ENCODE data around the gene TSC1. TPM values are rescaled to one million over a fixed set of nuclear protein-coding genes. Genes with fewer than 3 reads are reported as not detected.

Gene TSC1
- total RNA-seq, 1 donor from 2014 or later = 64.9 TPM

- H4K20me1 ChIP-seq (ENCODE audit: low read depth) = no peaks in the 10 kb centered on the region
- no peaks in the 10 kb centered on the region for H3K27me3 ChIP-seq
- Mint-ChIP-seq H3K36me3 (no peaks in the 10 kb centered on the region), H3K27ac (no peak overlapping the region), H3K27me3 (ENCODE audit: insufficient read depth, low read depth) (peaks cover 6% of the 10 kb centered on the region), H3K4me3 (no peak overlapping the region), H3K4me1 (no peaks in the 10 kb centered on the region), H3K9me3 (peaks cover 2% of the 10 kb centered on the region)
- H3F3A ChIP-seq (ENCODE audit: low read depth) = no peaks in the 10 kb centered on the region
- no peak for TF ChIP-seq EZH2phosphoT487 (IDR thresholded peaks at IDR 0.05)
- TF ChIP-seq, protein P1, sequence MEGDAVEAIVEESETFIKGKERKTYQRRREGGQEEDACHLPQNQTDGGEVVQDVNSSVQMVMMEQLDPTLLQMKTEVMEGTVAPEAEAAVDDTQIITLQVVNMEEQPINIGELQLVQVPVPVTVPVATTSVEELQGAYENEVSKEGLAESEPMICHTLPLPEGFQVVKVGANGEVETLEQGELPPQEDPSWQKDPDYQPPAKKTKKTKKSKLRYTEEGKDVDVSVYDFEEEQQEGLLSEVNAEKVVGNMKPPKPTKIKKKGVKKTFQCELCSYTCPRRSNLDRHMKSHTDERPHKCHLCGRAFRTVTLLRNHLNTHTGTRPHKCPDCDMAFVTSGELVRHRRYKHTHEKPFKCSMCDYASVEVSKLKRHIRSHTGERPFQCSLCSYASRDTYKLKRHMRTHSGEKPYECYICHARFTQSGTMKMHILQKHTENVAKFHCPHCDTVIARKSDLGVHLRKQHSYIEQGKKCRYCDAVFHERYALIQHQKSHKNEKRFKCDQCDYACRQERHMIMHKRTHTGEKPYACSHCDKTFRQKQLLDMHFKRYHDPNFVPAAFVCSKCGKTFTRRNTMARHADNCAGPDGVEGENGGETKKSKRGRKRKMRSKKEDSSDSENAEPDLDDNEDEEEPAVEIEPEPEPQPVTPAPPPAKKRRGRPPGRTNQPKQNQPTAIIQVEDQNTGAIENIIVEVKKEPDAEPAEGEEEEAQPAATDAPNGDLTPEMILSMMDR (IDR thresholded peaks at IDR 0.05) = no peak
- TF ChIP-seq EZH2 (IDR thresholded peaks at IDR 0.05) = no peak
- H3K4me3 ChIP-seq = no peak overlapping the region
- no peaks in the 10 kb centered on the region for H3K36me3 ChIP-seq
- H2AFZ ChIP-seq (replicated peaks) = no peak overlapping the region
- H3K9ac ChIP-seq = no peak overlapping the region
- H3K4me2 ChIP-seq = no peak overlapping the region
- no peaks in the 10 kb centered on the region for H3K9me3 ChIP-seq (ENCODE audit: low read depth)
- H3K79me2 ChIP-seq (ENCODE audit: low read depth) = no peaks in the 10 kb centered on the region
- H3K4me1 ChIP-seq = no peaks in the 10 kb centered on the region
- H3K27ac ChIP-seq = no peak overlapping the region
- DNase-seq (ENCODE audit: low spot score) = no peak
These were observed 44.0 kb upstream of the TSC1 start for GRCh38 chr9:132988244-132989013.

GRCh38 chr9:132986640-132987620 is 42.5 kb upstream of the TSC1 start:
- DNase-seq (ENCODE audit: low spot score) = no peak

GRCh38 chr9:132986114-132986513 is 41.7 kb upstream of the TSC1 start:
- no peak overlapping the region for H3K4me3 Mint-ChIP-seq

More at GRCh38 chr9:132986640-132987620, 42.5 kb upstream of the TSC1 start:
- Mint-ChIP-seq H3K4me1 (no peaks in the 10 kb centered on the region), H3K27ac (no peak overlapping the region), H3K27me3 (ENCODE audit: insufficient read depth, low read depth) (peaks cover 4% of the 10 kb centered on the region), H3K9me3 (peaks cover 2% of the 10 kb centered on the region), H3K36me3 (no peaks in the 10 kb centered on the region), H3K4me3 (no peak overlapping the region)
- no peak overlapping the region for H2AFZ ChIP-seq (replicated peaks)
- H4K20me1 ChIP-seq (ENCODE audit: low read depth) = no peaks in the 10 kb centered on the region
- H3K9me3 ChIP-seq (ENCODE audit: low read depth) = no peaks in the 10 kb centered on the region
- no peaks in the 10 kb centered on the region for H3K79me2 ChIP-seq (ENCODE audit: low read depth)
- no peak overlapping the region for H3K9ac ChIP-seq
- no peaks in the 10 kb centered on the region for H3K36me3 ChIP-seq
- TF ChIP-seq, protein P1 (IDR thresholded peaks at IDR 0.05) = no peak
- TF ChIP-seq EZH2 (IDR thresholded peaks at IDR 0.05) (no peak), EZH2phosphoT487 (IDR thresholded peaks at IDR 0.05) (no peak)
- H3K4me3 ChIP-seq = no peak overlapping the region
- no peaks in the 10 kb centered on the region for H3K4me1 ChIP-seq
- H3K4me2 ChIP-seq = no peak overlapping the region
- H3F3A ChIP-seq (ENCODE audit: low read depth) = no peaks in the 10 kb centered on the region
- no peak overlapping the region for H3K27ac ChIP-seq
- peaks cover 7% of the 10 kb centered on the region for H3K27me3 ChIP-seq

More at GRCh38 chr9:132986114-132986513, 41.7 kb upstream of the TSC1 start:
- H3K27ac ChIP-seq = no peak overlapping the region
- Mint-ChIP-seq H3K4me1 (no peaks in the 10 kb centered on the region), H3K9me3 (peaks cover 2% of the 10 kb centered on the region), H3K27me3 (ENCODE audit: insufficient read depth, low read depth) (peaks cover 7% of the 10 kb centered on the region), H3K36me3 (no peaks in the 10 kb centered on the region), H3K27ac (no peak overlapping the region)
- no peak overlapping the region for H3K4me3 ChIP-seq
- no peaks in the 10 kb centered on the region for H3K79me2 ChIP-seq (ENCODE audit: low read depth)
- no peak for TF ChIP-seq EZH2 (IDR thresholded peaks at IDR 0.05)
- no peak for TF ChIP-seq EZH2phosphoT487 (IDR thresholded peaks at IDR 0.05)
- TF ChIP-seq, protein P1 (IDR thresholded peaks at IDR 0.05) = no peak
- H4K20me1 ChIP-seq (ENCODE audit: low read depth) = no peaks in the 10 kb centered on the region
- H3K9ac ChIP-seq = no peak overlapping the region
- DNase-seq (ENCODE audit: low spot score) = no peak
- no peaks in the 10 kb centered on the region for H3F3A ChIP-seq (ENCODE audit: low read depth)
- no peak overlapping the region for H3K4me2 ChIP-seq
- H3K36me3 ChIP-seq = no peaks in the 10 kb centered on the region
- peaks cover 8% of the 10 kb centered on the region for H3K27me3 ChIP-seq
- H3K4me1 ChIP-seq = no peaks in the 10 kb centered on the region
- H3K9me3 ChIP-seq (ENCODE audit: low read depth) = no peaks in the 10 kb centered on the region
- no peak overlapping the region for H2AFZ ChIP-seq (replicated peaks)

Data from neural progenitor cell (in vitro differentiated cells).